ENCODE measurements around the gene PLA2G4F.
"Not testable (repeated sequence)": the region's sequence is repeated elsewhere in the genome, so short reads cannot be mapped to it uniquely, and the experiment has no call there.

PLA2G4F gene

DNA sequence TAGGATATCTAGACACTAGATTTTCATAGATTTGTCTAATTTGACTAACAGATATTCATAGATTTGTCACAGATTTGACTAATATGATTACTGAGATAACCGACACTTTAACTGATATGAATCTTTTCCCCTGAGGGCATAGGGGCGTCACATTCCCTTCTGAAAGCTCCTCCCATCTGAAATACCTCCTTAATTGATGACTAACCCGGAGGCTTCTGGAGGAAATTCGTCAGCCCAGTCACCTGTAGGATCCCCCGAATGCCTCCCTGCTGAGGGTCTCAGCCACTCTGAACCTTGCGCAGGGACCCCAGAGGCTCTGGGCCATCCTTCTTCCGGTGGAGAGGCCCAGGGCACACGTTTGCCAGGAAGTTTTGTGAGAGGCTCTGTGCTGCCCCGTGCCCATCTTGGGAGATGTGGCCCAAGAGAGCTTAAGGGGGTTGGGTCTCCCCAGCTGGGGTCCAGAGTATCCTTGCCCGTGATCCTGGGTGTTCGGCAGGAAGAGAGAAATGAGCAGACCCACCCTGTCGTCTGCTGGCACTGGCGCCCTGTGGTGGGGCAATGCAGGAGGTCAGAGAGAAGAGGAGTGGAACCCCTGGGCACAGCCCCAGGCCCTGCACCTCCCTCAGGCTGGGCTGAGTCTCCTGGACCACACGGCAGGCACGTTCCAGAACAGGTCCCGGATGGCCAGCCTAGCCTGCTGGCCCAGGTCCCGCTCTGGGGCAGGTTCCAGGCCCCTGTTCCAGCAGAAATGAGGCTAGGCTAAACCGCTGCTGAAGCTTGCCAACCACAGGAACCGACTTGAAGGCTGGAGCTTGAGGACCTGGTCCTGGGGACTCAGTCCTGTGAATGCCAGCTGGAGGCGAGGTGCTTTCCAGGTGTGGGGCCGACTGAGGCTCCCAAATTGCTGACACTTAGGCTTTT is 63.8 kb downstream of the PLA2G4F start:
- DNase-seq = no peak

DNA sequence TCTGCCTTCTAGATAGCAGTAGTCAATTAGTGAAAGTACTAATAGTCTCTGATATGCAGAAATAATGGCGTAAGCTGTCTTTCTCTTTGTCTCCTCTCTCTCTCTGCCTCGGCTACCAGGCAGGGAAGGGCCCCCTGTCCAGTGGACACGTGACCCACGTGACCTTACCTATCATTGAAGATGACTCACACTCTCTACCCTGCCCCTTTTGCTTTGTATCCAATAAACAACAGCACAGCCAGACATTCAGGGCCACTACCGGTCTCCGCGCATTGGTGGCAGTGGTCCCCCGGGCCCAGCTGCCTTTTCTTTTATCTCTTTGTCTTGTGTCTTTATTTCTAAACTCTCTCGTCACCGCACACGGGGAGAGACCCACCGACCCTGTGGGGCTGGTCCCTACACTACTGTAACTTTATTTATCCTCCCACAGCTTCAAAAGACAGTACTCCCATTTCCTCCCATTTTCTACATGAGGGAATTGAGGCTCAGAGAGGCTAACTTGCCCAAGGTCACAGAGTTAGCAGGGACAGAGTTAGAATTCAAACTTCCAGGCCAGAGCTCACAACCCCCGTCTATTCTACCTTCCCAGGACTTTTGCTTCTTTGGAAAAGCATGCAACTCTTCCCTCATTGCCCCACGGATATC is 64.6 kb downstream of the PLA2G4F start:
- not testable (repeated sequence) for DNase-seq

DNA sequence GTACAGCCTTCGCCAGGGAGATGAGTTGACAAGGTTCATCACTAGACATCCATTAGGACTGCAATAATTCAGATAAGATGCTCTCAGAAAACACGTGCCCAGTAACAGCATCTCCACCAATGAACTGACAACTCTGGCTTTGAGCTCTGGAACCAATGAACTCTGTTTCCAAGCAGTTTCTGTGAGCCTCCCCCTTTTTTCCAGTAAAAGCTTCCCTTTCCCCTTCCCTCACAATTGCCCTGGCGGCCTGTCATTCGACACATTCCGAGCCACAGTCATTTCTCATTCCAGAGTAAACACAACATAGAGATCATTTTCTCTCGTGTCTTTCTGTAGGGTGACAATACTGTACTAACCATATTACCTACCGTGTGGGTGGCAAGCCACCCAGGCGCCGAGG is 65.7 kb downstream of the PLA2G4F start:
- no peak for DNase-seq

DNA sequence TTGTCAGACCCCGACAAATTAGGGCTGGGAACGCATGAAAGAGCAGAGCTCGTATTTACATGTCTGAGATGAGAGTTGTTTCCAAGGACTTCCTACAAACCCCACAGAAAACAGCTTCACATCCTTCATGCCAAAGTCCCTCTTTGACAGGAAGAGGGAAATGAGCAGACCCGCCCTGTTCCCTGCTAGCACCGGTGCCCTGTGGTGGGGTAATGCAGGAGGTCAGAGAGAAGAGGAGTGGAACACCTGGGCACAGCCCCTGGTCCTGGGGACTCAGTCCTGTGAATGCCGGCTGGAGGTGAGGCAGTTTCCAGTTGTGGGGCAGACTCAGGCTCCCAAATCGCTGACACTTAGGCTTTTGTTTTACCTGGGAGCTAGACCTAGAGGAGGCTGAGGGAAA is 66.1 kb downstream of the PLA2G4F start:
- no peak for DNase-seq

DNA sequence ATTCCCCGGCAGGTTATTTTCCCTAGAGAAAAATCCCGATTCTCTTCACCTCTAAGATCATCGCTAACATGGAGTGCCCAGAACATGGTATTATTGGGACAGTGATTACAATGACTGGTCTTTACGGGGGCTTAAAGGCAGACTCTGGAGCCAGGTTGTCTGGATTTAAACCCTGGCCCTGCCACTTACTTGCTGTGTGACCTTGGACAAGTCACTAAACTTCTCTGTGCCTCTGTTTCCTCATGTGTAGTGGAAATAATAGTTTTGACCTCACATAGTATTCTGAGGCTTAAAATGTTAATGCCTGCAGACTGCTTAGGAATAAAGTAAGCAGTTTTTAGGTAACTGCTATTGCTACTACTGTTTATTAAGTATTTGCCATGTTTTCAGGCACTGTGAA is 66.5 kb downstream of the PLA2G4F start:
- DNase-seq = no peak

Data from NCI-H510A treated with DMSO at 0.1 percent for 48 hours (cell line).